Posterior vena cava (tissue), 2 donors: Measurements from ENCODE around the gene SLC51B. TPM values are rescaled to one million over a fixed set of nuclear protein-coding genes. Genes with fewer than 3 reads are reported as not detected.
A peak's percentile ranks its signal among the peaks of the same experiment; 100 is the strongest.
"Not testable (repeated sequence)": the region's sequence is repeated elsewhere in the genome, so short reads cannot be mapped to it uniquely, and the experiment has no call there.

Experiments used
- DNase-seq: peaks from one replicate; pipeline ENCODE4 v3.0.0-alpha.2; 2020; ENCODE audit warnings: low spot score
- intact Hi-C, 2 donors: fragments of 100-400 bp; cut with DNase I; formaldehyde crosslinking; loops; one replicate each; pipeline versions ENCODE4 v1.14.1 to v1.14.2; 2022 to 2023
- long read RNA-seq, 2 donors: library from polyadenylated mRNA; unstranded; transcript quantifications; one replicate each; pipeline ENCODE4 v2.0.0, GENCODE V29; 2020 to 2021
- total RNA-seq, 2 donors: library from RNA; stranded (reverse); fragmentation: NEBNext Ultra II Directional; extraction: Animal tissue kit (Norgen Biotek cat#: 25700); gene quantifications; one replicate each; pipeline ENCODE4 v1.2.1, GENCODE V29; 2021
- donor health status: DM: yes; HTN: yes; CAD: no.
- donor health status: DM: yes; HTN: yes; CAD: no.

The SLC51B gene
- total RNA-seq = not detected
- long read RNA-seq, donor 1, partial matches to known transcripts = 0 of 1 reads
- long read RNA-seq, donor 1, other reads (novel, unspliced or antisense) = 1 of 1 reads
- long read RNA-seq, donor 2, partial matches to known transcripts = 0 of 2 reads
- long read RNA-seq, donor 2, other reads (novel, unspliced or antisense) = 2 of 2 reads

- peak; percentile 26 for DNase-seq
- intact Hi-C loops = no loop called here
These were observed at the start of gene SLC51B for GRCh38 chr15:65044724-65045481. Gene SLC51B, plus strand, starts transcription at chr15:65045387. Its CDS starts 4,618 bp downstream, at chr15:65050005.

GRCh38 chr15:64997066-64997465 is 48.1 kb upstream of the SLC51B start:
- DNase-seq = no peak
- intact Hi-C loops = no loop called here

- intact Hi-C loops = no loop called here
- DNase-seq = no peak
These were observed 47.3 kb upstream of the SLC51B start for GRCh38 chr15:64997745-64998375.

GRCh38 chr15:65004993-65005392 is 40.2 kb upstream of the SLC51B start:
- no peak for DNase-seq
- intact Hi-C loops = no loop called here

GRCh38 chr15:65006876-65007275 is 38.3 kb upstream of the SLC51B start:
- DNase-seq = no peak
- intact Hi-C loops = no loop called here

GRCh38 chr15:65008983-65009382 is 36.2 kb upstream of the SLC51B start:
- no peak for DNase-seq
- intact Hi-C loops = no loop called here

GRCh38 chr15:65011198-65011597 is 34.0 kb upstream of the SLC51B start:
- intact Hi-C loops, DNase-seq: not testable (repeated sequence)

- no peak for DNase-seq
- intact Hi-C loops = loop anchor here in 1 of 2 donors (5.0 kb wide), 1 partner anchor 168 kb away; no protein-coding TSS in a partner anchor
These were observed 24.8 kb upstream of the SLC51B start for GRCh38 chr15:65020419-65020818.

- DNase-seq = no peak
These were observed 23.7 kb upstream of the SLC51B start for GRCh38 chr15:65021488-65021887.

GRCh38 chr15:65026756-65027155 is 18.4 kb upstream of the SLC51B start:
- no peak for DNase-seq
- intact Hi-C loops = loop anchor here in 1 of 2 donors (2.0 kb wide), 1 partner anchor 76 kb away; no protein-coding TSS in a partner anchor

More at GRCh38 chr15:65021488-65021887, 23.7 kb upstream of the SLC51B start:
- intact Hi-C loops = loop anchor here in 1 of 2 donors (5.0 kb wide), 1 partner anchor 169 kb away; no protein-coding TSS in a partner anchor

GRCh38 chr15:65027593-65027992 is 17.6 kb upstream of the SLC51B start:
- intact Hi-C loops = loop anchor here in 1 of 2 donors (2.0 kb wide), 1 partner anchor 75 kb away; no protein-coding TSS in a partner anchor

GRCh38 chr15:65028338-65028737 is 16.8 kb upstream of the SLC51B start:
- intact Hi-C loops = no loop called here
- DNase-seq = no peak

More at GRCh38 chr15:65027593-65027992, 17.6 kb upstream of the SLC51B start:
- no peak for DNase-seq

- intact Hi-C loops = no loop called here
- DNase-seq = peak; percentile 97
These were observed 16.1 kb upstream of the SLC51B start, which contains the start of gene MTFMT for GRCh38 chr15:65028921-65029735. Gene MTFMT, minus strand, starts transcription at chr15:65029639. Its CDS starts 26 bp downstream, at chr15:65029613.

GRCh38 chr15:65029736-65030208 is 15.4 kb upstream of the SLC51B start:
- no peak for DNase-seq
- intact Hi-C loops = loop anchor here (5.0 to 10.0 kb wide), 2 partner anchors 55 to 73 kb away; no protein-coding TSS in a partner anchor

- intact Hi-C loops = loop anchor here (5.0 to 10.0 kb wide), 2 partner anchors 52 to 69 kb away; no protein-coding TSS in a partner anchor
- peak; percentile 84 for DNase-seq
These were observed 12.2 kb upstream of the SLC51B start for GRCh38 chr15:65032801-65033537.

- intact Hi-C loops = loop anchor here (5.0 to 10.0 kb wide), 2 partner anchors 51 to 69 kb away; no protein-coding TSS in a partner anchor
- no peak for DNase-seq
These were observed 11.4 kb upstream of the SLC51B start for GRCh38 chr15:65033659-65034269.

- no peak for DNase-seq
- intact Hi-C loops = loop anchor here (5.0 to 10.0 kb wide), 2 partner anchors 50 to 68 kb away; no protein-coding TSS in a partner anchor
These were observed 10.5 kb upstream of the SLC51B start for GRCh38 chr15:65034719-65035118.
